ENCODE results near the gene AAK1.

Gene AAK1

GRCh38 chr2:69529480-69529879 is 114.1 kb downstream of the AAK1 start:
- in situ Hi-C loops (cut with MboI; ENCODE audit: low pct_unique_long_range_greater_than_20kb, low sequenced_read_pairs, unreplicated experiment) = no loop called here

GRCh38 chr2:69525261-69525660 is 118.3 kb downstream of the AAK1 start:
- in situ Hi-C loops (cut with MboI; ENCODE audit: low pct_unique_long_range_greater_than_20kb, low sequenced_read_pairs, unreplicated experiment) = no loop called here
- no peak for DNase-seq (ENCODE audit: low spot score)
- TF ChIP-seq CTCF (IDR thresholded peaks at IDR 0.05; ENCODE audit: extremely low read depth, insufficient read depth, missing control alignments) = no peak

More at GRCh38 chr2:69529480-69529879, 114.1 kb downstream of the AAK1 start:
- no peak for DNase-seq (ENCODE audit: low spot score)
- TF ChIP-seq CTCF (IDR thresholded peaks at IDR 0.05; ENCODE audit: extremely low read depth, insufficient read depth, missing control alignments) = no peak

GRCh38 chr2:69524799-69525198 is 118.7 kb downstream of the AAK1 start:
- no peak for TF ChIP-seq CTCF (IDR thresholded peaks at IDR 0.05; ENCODE audit: extremely low read depth, insufficient read depth, missing control alignments)
- in situ Hi-C loops (cut with MboI; ENCODE audit: low pct_unique_long_range_greater_than_20kb, low sequenced_read_pairs, unreplicated experiment) = no loop called here
- no peak for DNase-seq (ENCODE audit: low spot score)

GRCh38 chr2:69521747-69522146 is 121.8 kb downstream of the AAK1 start:
- DNase-seq (ENCODE audit: low spot score) = no peak
- no peak for TF ChIP-seq CTCF (IDR thresholded peaks at IDR 0.05; ENCODE audit: extremely low read depth, insufficient read depth, missing control alignments)
- in situ Hi-C loops (cut with MboI; ENCODE audit: low pct_unique_long_range_greater_than_20kb, low sequenced_read_pairs, unreplicated experiment) = no loop called here

- in situ Hi-C loops (cut with MboI; ENCODE audit: low pct_unique_long_range_greater_than_20kb, low sequenced_read_pairs, unreplicated experiment) = no loop called here
- TF ChIP-seq CTCF (IDR thresholded peaks at IDR 0.05; ENCODE audit: extremely low read depth, insufficient read depth, missing control alignments) = no peak
- no peak for DNase-seq (ENCODE audit: low spot score)
Measured at GRCh38 chr2:69518841-69519240, 124.7 kb downstream of the AAK1 start.

- no peak for TF ChIP-seq CTCF (IDR thresholded peaks at IDR 0.05; ENCODE audit: extremely low read depth, insufficient read depth, missing control alignments)
- DNase-seq (ENCODE audit: low spot score) = no peak
- in situ Hi-C loops (cut with MboI; ENCODE audit: low pct_unique_long_range_greater_than_20kb, low sequenced_read_pairs, unreplicated experiment) = no loop called here
Measured at GRCh38 chr2:69517410-69517809, 126.1 kb downstream of the AAK1 start.

- no peak for TF ChIP-seq CTCF (IDR thresholded peaks at IDR 0.05; ENCODE audit: extremely low read depth, insufficient read depth, missing control alignments)
- in situ Hi-C loops (cut with MboI; ENCODE audit: low pct_unique_long_range_greater_than_20kb, low sequenced_read_pairs, unreplicated experiment) = no loop called here
- DNase-seq (ENCODE audit: low spot score) = no peak
Measured at GRCh38 chr2:69514819-69515218, 128.7 kb downstream of the AAK1 start.
